ENCODE data around the gene KRT39. TPM values are rescaled to one million over a fixed set of nuclear protein-coding genes. Genes with fewer than 3 reads are reported as not detected.

Gene KRT39
- total and polyA plus RNA-seq, 10 of the 15 experiments (the other 5 are each of a cell fraction or from before 2014, with no cell fraction given), result not detected

DNA sequence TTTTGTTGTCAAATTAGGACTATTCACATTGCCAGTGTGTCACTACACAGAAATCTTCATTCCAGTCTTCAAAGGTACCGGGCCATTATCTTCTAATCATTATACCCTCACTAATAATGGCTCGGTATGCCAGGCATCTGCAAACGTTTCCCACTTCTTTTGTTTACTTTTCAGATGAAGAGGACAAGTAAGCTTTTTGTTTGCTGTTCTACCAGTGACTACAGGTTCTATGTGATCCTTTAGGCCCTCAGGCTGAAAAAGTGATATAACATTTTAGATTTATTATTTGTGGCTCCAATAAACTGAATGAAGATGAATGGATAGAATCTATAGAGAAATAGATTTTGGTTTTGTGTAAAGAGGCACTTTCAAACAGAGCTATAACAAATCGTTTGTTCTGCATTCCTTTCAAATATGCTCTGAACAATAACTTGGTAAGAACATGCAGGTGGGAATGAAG, 42.6 kb upstream of the KRT39 start (continued):
- no peak for TF ChIP-seq MTA3 (IDR thresholded peaks at IDR 0.05; ENCODE audit: borderline replicate concordance, low read length)

DNA sequence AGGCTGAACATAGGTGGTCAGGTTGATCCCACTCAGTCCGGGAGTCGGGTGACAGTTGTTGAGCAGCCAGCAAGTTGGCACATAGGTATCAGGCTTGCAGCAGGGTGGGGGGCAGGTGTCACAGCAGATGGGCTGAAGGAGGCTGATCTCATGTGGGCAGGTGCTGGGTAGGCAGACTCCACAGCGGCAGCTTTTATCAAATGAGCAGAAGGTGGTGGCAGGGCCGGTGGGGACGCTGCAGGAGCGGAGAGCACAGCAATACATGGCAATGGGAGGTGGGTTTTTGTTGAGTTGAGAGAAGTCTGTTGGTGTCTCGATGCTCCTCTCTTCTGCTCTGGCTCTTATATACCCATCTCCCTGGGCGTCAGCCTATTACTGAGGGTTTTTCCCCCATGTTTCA, 42.1 kb upstream of the KRT39 start, which contains the start of gene KRTAP3-1:
TSS of gene KRTAP3-1 (minus strand) at position 318 of the 400 bp plus-strand sequence. CDS start at position 264, 54 bp downstream.
- TF ChIP-seq CHD1 (IDR thresholded peaks at IDR 0.05; ENCODE audit: low read depth, low read length), result no peak
- no peak for TF ChIP-seq ZNF24 (IDR thresholded peaks at IDR 0.05)
- TF ChIP-seq, protein P1, sequence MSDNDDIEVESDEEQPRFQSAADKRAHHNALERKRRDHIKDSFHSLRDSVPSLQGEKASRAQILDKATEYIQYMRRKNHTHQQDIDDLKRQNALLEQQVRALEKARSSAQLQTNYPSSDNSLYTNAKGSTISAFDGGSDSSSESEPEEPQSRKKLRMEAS (IDR thresholded peaks at IDR 0.05; ENCODE audit: low read depth, low read length), result no peak
- TF ChIP-seq ETV6 (conservative IDR thresholded peaks at IDR 0.05 in 1 of 2, IDR thresholded peaks at IDR 0.05 in 1 of 2; ENCODE audit: borderline replicate concordance in 1 of 2, low read depth in 1 of 2), result no peak
- SMC1A ChIA-PET (ENCODE audit: uncharacterized antibody, unreplicated experiment), result no interaction called here
- FAIRE-seq, result no peak

DNA sequence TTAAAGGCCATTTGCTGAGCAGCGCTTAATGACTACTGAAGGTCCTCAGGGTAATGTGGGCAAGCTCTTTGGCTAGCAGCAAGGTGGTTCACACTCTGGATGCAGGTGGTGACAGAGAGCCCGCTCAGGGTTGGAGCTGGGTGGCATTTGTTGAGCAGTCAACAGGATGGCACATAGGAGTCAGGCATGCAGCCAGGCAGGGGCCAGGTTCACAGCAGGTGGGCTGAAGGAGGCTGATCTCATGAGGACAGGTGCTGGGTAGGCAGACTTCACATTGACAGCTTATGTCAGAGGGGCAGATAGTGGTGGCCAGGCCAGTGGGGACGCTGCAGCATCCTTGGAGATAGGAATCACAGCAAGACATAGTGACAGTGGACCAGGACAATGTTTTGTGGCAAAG, 37.6 kb upstream of the KRT39 start:
- in situ Hi-C loops (cut with MboI), result no loop called here
- Histone ChIP-seq H4K20me1 (ENCODE audit: control insufficient read depth, insufficient read depth) (no peaks in the 10 kb centered on the region), H3K27ac (ENCODE audit: control insufficient read depth, insufficient read depth) (no peak overlapping the region), H3K27me3 (replicated peaks in 1 of 2; ENCODE audit: control insufficient read depth in 2 of 2, insufficient read depth in 2 of 2, low read length in 1 of 2) (peaks cover 0 to 3% of the 10 kb centered on the region in 2 experiments; a peak in 3 of 4 replicates), H3K4me1 (ENCODE audit: control insufficient read depth, insufficient read depth, low read length) (no peaks in the 10 kb centered on the region), H3K4me2 (ENCODE audit: control insufficient read depth, insufficient read depth) (no peak overlapping the region), H3K4me3 (no peak overlapping the region), H2AFZ (ENCODE audit: control insufficient read depth, low read depth, low read length) (no peak overlapping the region), H3K79me2 (ENCODE audit: control insufficient read depth, insufficient read depth, low read length) (no peaks in the 10 kb centered on the region), H3K9me3 (replicated peaks; ENCODE audit: control insufficient read depth, insufficient read depth, low read length) (no peaks in the 10 kb centered on the region), H3K9ac (ENCODE audit: control insufficient read depth, insufficient read depth, low read length) (no peak overlapping the region), H3K36me3 (ENCODE audit: control insufficient read depth in 2 of 2, insufficient read depth in 2 of 2, low read length in 1 of 2) (no peaks in the 10 kb centered on the region)
- FAIRE-seq, result no peak
- ChIA-PET POLR2A (interaction anchor here (0.5 kb wide), 1 partner anchor 802 kb away, joined by 3 read pairs; no protein-coding TSS in a partner anchor), CTCF (interaction anchor here (1.9 kb wide), 1 partner anchor 9 kb away, joined by 4 read pairs; no protein-coding TSS in a partner anchor), RAD21 (ENCODE audit: unreplicated experiment) (no interaction called here), SMC1A (ENCODE audit: uncharacterized antibody, unreplicated experiment) (no interaction called here)
- intact Hi-C loops (cut with micrococcal nuclease; ENCODE audit: unreplicated experiment), result no loop called here
- ATAC-seq, result no peak
- no TSS peak for BruUV-seq (replicated peaks)
- no peak for DNase-seq (ENCODE audit: low read depth, low spot score)
- WGBS (ENCODE audit: insufficient coverage, insufficient replicate concordance, low lambda C conversion rate, missing lambda C conversion rate), result 25% methylated on average over 3 of the region's 3 CpGs
- TF ChIP-seq BCL11A (IDR thresholded peaks at IDR 0.05; ENCODE audit: low read depth, low read length) (no peak), NFYA (IDR thresholded peaks at IDR 0.05; ENCODE audit: borderline replicate concordance, low read depth, low read length) (no peak), HDAC2 (IDR thresholded peaks at IDR 0.05) (no peak), SREBF1 (IDR thresholded peaks at IDR 0.05; ENCODE audit: low read length) (no peak), HDGF (IDR thresholded peaks at IDR 0.05) (no peak), NFXL1 (IDR thresholded peaks at IDR 0.05; ENCODE audit: borderline replicate concordance) (no peak), ZNF384 (IDR thresholded peaks at IDR 0.05; ENCODE audit: borderline replicate concordance, low read depth, low read length) (no peak), RCOR1 (conservative IDR thresholded peaks at IDR 0.05; ENCODE audit: low read depth, low read length) (no peak), MEF2A (IDR thresholded peaks at IDR 0.05; ENCODE audit: insufficient read depth, low read depth, low read length) (no peak), BACH1 (IDR thresholded peaks at IDR 0.05; ENCODE audit: borderline replicate concordance) (no peak), PAX8 (IDR thresholded peaks at IDR 0.05) (no peak)
- TF ChIP-seq, protein P2, sequence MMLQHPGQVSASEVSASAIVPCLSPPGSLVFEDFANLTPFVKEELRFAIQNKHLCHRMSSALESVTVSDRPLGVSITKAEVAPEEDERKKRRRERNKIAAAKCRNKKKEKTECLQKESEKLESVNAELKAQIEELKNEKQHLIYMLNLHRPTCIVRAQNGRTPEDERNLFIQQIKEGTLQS (IDR thresholded peaks at IDR 0.05; ENCODE audit: borderline replicate concordance, extremely low read depth, low read depth, low read length), result no peak
- TF ChIP-seq, protein P1 (IDR thresholded peaks at IDR 0.05; ENCODE audit: low read depth, low read length), result no peak

More for the DNA sequence above, 42.1 kb upstream of the KRT39 start, which contains the start of gene KRTAP3-1:
- H3K4me2 ChIP-seq (ENCODE audit: control insufficient read depth, insufficient read depth), result no peak within 1 kb of the TSS
- intact Hi-C loops (cut with micrococcal nuclease; ENCODE audit: unreplicated experiment) (no loop called here), in situ Hi-C loops (cut with MboI) (no loop called here)
- no peaks in the 10 kb centered on the region for H4K20me1 ChIP-seq (ENCODE audit: control insufficient read depth, insufficient read depth)
- 45% methylated on average over 8 of the region's 8 CpGs for WGBS (ENCODE audit: insufficient coverage, insufficient replicate concordance, low lambda C conversion rate, missing lambda C conversion rate)
- ChIA-PET POLR2A (no interaction called here), CTCF (no interaction called here), RAD21 (ENCODE audit: unreplicated experiment) (no interaction called here)
- no peak within 1 kb of the TSS for H3K27ac ChIP-seq (ENCODE audit: control insufficient read depth, insufficient read depth)
- H2AFZ ChIP-seq (ENCODE audit: control insufficient read depth, low read depth, low read length), result no peak within 1 kb of the TSS
- H3K27me3 ChIP-seq (replicated peaks in 1 of 2; ENCODE audit: control insufficient read depth in 2 of 2, insufficient read depth in 2 of 2, low read length in 1 of 2), result peaks cover 0 to 3% of the 10 kb centered on the region in 2 experiments; a peak in 2 of 4 replicates
- no peak for DNase-seq (ENCODE audit: low read depth, low spot score)
- H3K36me3 ChIP-seq (ENCODE audit: control insufficient read depth in 2 of 2, insufficient read depth in 2 of 2, low read length in 1 of 2), result no peaks in the 10 kb centered on the region
- H3K9ac ChIP-seq (ENCODE audit: control insufficient read depth, insufficient read depth, low read length), result no peak within 1 kb of the TSS
- no peaks in the 10 kb centered on the region for H3K4me1 ChIP-seq (ENCODE audit: control insufficient read depth, insufficient read depth, low read length)
- no peaks in the 10 kb centered on the region for H3K79me2 ChIP-seq (ENCODE audit: control insufficient read depth, insufficient read depth, low read length)
- no TSS peak for BruUV-seq (replicated peaks)
- no peaks in the 10 kb centered on the region for H3K9me3 ChIP-seq (replicated peaks; ENCODE audit: control insufficient read depth, insufficient read depth, low read length)
- H3K4me3 ChIP-seq, result no peak within 1 kb of the TSS
- no peak for ATAC-seq

Data from GM12878 (cell line).